CD4-positive, alpha-beta T cell treated with Interleukin-6 at 100 ng/mL for 8 hours (primary cell): Measurements from ENCODE around the gene AGAP9.
"Not testable (repeated sequence)": the region's sequence is repeated elsewhere in the genome, so short reads cannot be mapped to it uniquely, and the experiment has no call there.

Experiments used
- DNase-seq: peaks from one replicate; pipeline ENCODE4 v3.0.0-alpha.2; 2020; ENCODE audit warnings: mixed read lengths, low spot score

AGAP9 gene

GRCh38 chr10:47457528-47457820, 66.0 kb downstream of the AGAP9 start:
- DNase-seq = no peak

GRCh38 chr10:47456794-47457527, 66.5 kb downstream of the AGAP9 start:
- no peak for DNase-seq

GRCh38 chr10:47456079-47456785, 67.2 kb downstream of the AGAP9 start:
- DNase-seq = no peak

- not testable (repeated sequence) for DNase-seq
Measured at GRCh38 chr10:47455350-47456078, 67.9 kb downstream of the AGAP9 start.

GRCh38 chr10:47454780-47455058, 68.7 kb downstream of the AGAP9 start:
- no peak for DNase-seq

GRCh38 chr10:47454008-47454779, 69.2 kb downstream of the AGAP9 start:
- DNase-seq = no peak

- DNase-seq = no peak
Measured at GRCh38 chr10:47453141-47454007, 70.1 kb downstream of the AGAP9 start.

GRCh38 chr10:47452495-47453140, 70.8 kb downstream of the AGAP9 start:
- no peak for DNase-seq

- no peak for DNase-seq
Measured at GRCh38 chr10:47451998-47452494, 71.4 kb downstream of the AGAP9 start.
